WI38 (cell line): ENCODE data around the gene TSPAN14.

Source experiments
- H3K4me3 ChIP-seq: 2 replicates; pipeline ENCODE4 v1.5.1; 2011; ENCODE audit warnings: low read depth, mild to moderate bottlenecking, control low read depth, low read length
- TF ChIP-seq, protein P1 (sequence below): IDR thresholded peaks from 2 replicates; pipeline ENCODE4 v1.5.1; 2012; ENCODE audit warnings: low read depth, mild to moderate bottlenecking, control low read depth, low read length

Gene TSPAN14

DNA sequence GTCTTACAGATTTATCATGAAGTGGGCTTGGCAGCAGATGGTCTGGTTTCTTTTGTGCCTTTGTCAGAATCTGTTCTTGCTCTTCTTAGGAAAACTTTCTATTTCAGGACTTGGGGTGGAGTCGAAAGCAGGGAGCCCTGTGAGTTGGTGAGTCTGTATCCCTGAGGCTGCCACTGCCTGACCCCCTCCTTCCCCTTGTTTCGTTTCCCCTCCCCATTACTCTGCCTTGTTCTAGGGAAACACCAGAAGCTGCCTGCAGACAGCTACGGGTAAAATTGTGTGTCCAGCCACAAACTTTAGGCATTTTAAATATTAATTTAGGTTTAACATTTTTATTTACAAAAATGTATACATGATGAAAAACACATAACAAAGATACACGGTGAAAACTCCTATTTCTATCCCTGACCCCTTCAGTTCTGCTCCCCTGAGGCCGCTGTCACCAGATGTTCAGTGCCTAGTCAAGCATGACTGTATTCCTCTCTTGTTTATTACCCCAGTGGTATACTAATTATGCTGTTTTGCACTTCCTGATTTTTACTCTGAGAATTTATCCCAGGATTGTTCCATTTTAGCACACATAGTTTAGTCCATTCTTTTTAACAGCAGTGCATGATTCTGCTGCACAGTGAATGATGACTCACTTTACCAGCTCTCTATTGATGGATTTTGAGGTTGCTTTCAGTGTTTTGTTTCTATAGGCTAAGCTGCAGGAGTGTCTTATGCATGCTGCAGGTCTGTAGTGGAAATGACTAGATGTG is 9.1 kb downstream of the TSPAN14 start:
- TF ChIP-seq, protein P1, sequence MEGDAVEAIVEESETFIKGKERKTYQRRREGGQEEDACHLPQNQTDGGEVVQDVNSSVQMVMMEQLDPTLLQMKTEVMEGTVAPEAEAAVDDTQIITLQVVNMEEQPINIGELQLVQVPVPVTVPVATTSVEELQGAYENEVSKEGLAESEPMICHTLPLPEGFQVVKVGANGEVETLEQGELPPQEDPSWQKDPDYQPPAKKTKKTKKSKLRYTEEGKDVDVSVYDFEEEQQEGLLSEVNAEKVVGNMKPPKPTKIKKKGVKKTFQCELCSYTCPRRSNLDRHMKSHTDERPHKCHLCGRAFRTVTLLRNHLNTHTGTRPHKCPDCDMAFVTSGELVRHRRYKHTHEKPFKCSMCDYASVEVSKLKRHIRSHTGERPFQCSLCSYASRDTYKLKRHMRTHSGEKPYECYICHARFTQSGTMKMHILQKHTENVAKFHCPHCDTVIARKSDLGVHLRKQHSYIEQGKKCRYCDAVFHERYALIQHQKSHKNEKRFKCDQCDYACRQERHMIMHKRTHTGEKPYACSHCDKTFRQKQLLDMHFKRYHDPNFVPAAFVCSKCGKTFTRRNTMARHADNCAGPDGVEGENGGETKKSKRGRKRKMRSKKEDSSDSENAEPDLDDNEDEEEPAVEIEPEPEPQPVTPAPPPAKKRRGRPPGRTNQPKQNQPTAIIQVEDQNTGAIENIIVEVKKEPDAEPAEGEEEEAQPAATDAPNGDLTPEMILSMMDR: no peak
- H3K4me3 ChIP-seq: peak overlapping the region; percentile 11; the same call in 1 of the 2 replicates

DNA sequence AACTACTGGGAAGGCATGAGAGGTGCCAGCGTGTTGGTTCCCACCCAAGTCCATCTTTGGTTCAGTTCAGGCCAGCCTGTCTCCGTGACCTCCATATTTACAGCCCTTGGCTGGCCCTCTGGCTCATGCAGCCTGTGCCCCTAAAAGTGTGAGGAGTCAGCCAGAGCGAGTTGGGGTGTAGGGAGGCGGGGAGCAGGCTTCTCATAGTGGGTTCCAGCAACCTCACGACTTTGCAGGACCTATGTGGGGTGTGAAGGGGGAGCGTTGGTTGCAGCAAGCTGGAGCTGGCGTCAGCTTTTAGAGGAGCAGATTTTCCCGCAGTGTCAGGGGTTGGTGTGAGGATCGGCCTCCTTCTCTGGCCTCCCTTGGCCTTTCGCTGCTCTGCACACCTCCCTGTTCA is 9.8 kb downstream of the TSPAN14 start:
- H3K4me3 ChIP-seq: no peak overlapping the region
- TF ChIP-seq, protein P1: no peak

DNA sequence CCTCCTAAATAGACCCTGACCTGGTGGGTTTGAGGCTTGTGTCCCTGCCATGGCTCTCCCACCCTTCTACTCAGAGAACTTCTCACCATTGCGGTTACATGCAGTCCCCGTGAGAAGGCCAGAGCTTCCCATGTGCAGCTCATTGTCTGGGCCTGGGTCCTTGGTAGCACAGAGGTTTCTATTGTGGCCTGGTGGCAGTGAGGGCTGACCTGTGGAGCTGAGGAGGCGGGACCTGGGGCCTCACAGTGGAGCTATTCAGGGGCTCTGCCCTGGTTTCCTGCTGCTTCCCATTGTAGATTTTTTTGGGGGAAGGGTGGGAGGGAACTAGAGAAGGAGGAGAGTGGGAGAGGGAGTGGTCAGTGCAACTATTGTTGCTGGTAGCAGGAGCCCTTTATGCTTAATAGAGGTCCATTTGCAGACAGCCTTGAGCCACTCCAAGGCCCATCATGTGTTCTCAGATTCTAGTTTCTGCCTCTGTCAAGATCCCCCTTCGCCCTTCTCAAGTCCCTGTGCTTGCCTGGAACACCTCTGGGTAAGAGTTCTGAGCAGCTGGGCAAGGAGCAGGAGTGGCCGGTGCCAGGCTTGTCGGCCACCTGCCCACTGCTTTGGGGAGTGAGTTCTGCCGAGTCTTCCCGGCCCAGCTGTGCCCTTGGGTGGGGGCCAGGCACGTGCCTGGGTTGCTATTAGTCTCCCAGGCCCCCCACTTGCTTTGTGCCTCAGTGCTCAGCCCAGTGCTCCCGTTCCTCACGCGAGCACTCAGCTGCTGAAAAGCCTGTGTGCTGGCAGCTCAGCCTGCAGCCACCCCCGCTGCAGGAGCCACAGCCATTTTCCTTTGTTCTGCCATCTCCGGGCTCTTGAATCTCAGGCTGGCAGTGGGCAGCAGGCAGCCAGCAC is 10.7 kb downstream of the TSPAN14 start:
- TF ChIP-seq, protein P1: no peak
- H3K4me3 ChIP-seq: no peak overlapping the region

DNA sequence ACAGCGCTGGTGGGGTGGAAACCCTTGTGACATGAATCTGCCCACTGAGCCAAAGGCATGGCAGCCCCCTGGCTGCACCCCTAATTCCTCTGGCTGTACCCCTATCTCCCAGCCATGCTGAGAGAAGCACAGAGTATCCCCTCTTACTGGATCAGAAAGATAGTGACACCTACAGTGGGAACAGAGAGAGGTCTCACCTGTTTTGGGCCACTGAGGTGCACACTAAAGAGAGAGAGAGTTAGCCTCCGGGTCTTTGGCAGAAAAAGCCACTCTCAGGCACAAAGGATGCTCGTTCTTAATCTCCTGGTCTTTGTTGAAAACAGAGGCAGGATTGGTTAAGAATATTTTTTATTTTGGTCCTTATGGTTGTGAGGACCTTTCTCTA is 11.3 kb downstream of the TSPAN14 start:
- TF ChIP-seq, protein P1: no peak
- no peak overlapping the region for H3K4me3 ChIP-seq

DNA sequence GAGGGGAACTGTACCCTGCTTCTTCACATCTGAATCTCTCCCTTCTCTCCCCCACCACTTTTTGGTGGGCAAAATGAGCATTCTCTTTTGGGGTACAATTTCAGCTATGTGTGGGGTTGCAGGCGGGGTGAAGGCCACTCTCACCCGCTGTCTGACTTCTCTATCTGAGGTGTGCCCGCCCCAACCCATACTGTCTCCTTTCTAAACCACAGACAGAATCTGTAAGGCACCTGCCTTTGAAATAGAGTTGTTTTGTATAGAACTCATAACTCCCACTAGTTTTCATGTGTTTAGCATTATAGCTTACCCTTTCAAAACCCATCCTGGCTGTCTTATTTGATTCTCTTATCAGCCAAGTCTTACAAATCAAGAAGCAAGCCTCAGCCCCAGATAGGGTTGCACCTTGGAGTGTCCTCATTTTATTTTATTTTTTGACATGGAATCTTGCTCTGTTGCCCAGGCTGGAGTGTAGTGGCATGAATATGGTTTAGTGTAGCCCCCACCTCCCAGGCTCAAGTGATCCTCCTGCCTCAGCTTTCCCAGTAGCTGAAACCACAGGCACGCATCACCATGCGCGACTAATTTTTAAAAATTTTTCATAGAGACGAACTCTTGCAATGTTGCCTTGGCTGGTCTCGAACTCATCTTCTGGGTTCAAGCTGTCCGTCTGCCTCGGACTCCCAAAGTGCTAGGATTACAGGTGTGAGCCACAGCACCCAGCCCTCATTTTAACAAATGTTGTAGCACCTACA is 11.9 kb downstream of the TSPAN14 start:
- TF ChIP-seq, protein P1: no peak
- H3K4me3 ChIP-seq: no peak overlapping the region

DNA sequence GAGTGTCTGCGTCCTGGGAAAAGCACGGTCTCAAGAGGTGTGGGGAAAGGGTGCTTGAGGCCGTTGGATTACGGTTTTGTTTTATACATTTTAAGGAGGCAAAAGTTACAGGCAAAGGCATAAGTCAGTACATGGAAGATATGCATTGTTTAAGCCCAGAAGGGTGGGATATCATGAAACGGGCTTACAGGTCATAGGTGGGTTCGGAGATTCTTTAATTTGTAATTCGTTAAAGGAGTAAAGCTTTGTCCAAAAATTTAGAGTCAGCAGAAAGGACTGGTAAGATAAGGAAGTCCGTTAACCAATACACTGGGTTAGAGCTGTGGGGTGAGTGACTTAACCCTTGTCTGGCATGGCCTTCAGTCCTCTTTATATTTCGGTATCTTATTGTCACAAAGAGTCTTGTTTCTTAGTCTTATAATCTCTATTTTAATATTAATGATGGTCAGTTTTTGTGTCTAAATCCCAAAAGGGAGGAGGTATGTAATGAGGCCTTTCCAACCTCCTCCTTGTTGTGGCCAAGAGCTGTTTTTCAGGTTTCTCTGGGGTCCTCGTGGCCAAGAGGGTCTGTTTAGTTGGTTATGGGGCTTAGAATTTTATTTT is 12.7 kb downstream of the TSPAN14 start:
- H3K4me3 ChIP-seq: no peak overlapping the region
- TF ChIP-seq, protein P1: no peak
